DOHH2 (cell line): ENCODE measurements around the gene ZNFX1.

Experiments
- CTCF ChIP-seq: fragments of 200-600 bp; sonication (generic); IDR thresholded peaks from one replicate; pipeline ENCODE4 v1.5.1; 2014; ENCODE audit warnings: antibody characterized with exemption, mild to moderate bottlenecking, low read depth, low read length; ENCODE audit not compliant: poor library complexity, severe bottlenecking
- EZH2phosphoT487 ChIP-seq: fragments of 200-600 bp; sonication (generic); IDR thresholded peaks from 2 replicates; pipeline ENCODE4 v1.6.1; 2017; ENCODE audit warnings: borderline replicate concordance, mild to moderate bottlenecking, antibody characterized with exemption, low read length, moderate library complexity, mixed read lengths

- TF ChIP-seq CTCF (no peak), EZH2phosphoT487 (no peak)
These were observed 40.8 kb upstream of the ZNFX1 start for GRCh38 chr20:49318430-49319207.
